GM18499 (cell line): ENCODE data around the gene JMJD6.
A peak's percentile ranks its signal among the peaks of the same experiment; 100 is the strongest.
"Not testable (repeated sequence)": the region's sequence is repeated elsewhere in the genome, so short reads cannot be mapped to it uniquely, and the experiment has no call there.

Source experiments
- ATAC-seq: cut with Tn5 transposase; IDR thresholded peaks from one replicate; pipeline ENCODE4 v1.9.1; 2021; ENCODE audit warnings: moderate number of reproducible peaks; ENCODE audit not compliant: insufficient read depth, unreplicated experiment

The JMJD6 gene

DNA sequence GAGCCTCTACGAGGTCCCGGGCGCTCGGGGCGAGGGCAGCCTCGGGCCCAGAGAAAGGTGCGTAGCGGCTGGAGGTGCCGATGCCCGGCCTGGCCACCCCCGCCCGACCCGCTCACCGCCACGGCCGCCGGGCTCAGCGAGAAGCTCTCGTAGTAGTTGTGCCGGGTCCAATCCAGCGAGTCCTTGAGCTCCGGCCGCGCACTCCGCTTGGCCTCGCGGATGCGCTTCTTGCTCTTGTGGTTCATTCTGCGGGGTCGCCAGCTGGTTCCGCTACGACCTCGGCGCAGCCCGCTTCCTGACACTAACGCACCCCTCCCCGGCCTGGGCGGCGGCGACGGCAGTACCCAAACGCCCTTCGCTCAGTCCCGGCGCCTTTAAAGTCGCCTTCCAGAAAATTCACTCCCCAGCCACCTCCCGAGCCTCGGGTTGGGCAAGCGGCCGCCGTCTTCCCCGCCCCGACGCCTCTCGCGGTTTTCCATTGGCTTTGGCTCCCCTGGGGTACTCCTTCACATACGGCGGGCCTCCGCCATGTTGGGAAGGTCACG is at the start of gene JMJD6:
JMJD6 (minus strand) TSS at position 376 of the 545 bp plus-strand sequence; CDS start at position 245, 131 bp downstream.
- peak; percentile 48 for ATAC-seq

GRCh38 chr17:76775021-76775600 is 48.7 kb upstream of the JMJD6 start:
- no peak for ATAC-seq

DNA sequence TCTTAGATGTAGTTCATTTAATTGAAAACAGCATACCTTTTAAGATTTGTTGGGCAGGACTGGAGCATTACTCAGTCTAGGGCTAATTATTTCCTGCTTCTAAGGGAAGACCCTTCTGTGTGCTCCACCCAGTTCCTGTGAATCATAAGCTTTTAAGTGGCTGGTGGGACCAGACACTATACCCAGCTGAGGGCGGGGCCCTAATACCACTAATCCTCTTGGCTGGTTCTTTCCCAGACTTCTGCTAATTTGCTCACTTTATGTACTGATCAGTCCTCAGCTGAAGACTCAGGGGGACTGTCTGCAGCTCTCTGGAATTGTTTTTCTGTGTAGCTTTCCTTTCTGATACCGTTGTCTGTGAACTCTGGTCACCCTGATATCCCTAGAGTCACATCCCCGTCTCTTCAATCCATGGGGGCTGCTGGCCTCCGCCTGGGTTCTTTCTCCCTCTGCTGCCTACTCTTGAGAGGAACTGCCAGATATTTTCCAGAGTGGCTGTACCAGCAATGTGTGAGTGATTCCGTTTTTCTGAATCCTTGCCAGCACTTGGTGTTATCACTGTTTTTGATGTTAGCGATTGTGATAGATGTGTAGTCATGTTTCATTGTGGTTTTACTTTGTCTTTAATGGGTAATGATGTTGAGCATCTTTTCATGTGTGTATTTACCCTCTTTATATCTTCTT is 46.6 kb upstream of the JMJD6 start:
- ATAC-seq, result no peak

- no peak for ATAC-seq
These were observed 32.2 kb upstream of the JMJD6 start for GRCh38 chr17:76758570-76758969.

DNA sequence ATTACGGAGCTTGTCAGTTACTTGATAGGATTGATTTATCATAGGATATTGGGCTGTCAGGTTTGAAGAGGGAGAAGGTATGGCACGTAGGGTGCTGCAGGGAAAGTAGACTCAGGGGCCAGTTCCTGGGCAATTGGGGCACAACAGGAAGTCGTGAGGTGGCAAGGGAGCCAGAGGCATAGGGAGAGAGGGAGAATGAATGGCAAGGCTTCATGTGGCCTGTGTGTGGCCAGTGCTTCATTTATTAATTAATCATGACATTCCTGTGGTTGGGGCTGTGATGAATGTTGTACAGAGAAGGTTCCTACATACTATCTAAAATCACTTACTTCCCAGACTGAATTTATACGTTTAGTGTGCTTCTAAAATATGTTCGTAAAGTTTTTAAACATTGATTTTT is 30.9 kb upstream of the JMJD6 start:
- no peak for ATAC-seq

DNA sequence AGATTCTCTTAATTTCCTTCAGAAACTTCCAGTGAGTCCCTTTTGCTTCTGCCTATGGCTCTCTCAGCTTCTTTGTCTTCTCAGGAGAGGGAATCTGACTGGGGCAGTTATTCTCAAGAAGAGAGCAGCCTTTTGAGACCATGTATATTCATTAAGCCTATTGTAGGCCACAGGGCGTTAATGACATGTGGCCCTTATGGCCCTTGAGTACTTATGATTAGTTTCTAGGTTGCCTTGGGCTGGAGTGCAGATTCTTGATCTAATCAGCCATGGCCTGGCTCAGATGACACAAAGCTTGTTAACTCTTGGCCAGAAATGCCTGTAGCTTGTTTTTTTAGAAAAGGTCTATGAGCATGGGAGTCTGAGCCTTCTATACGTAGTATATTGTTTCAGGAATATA is 28.9 kb upstream of the JMJD6 start:
- ATAC-seq, result no peak

DNA sequence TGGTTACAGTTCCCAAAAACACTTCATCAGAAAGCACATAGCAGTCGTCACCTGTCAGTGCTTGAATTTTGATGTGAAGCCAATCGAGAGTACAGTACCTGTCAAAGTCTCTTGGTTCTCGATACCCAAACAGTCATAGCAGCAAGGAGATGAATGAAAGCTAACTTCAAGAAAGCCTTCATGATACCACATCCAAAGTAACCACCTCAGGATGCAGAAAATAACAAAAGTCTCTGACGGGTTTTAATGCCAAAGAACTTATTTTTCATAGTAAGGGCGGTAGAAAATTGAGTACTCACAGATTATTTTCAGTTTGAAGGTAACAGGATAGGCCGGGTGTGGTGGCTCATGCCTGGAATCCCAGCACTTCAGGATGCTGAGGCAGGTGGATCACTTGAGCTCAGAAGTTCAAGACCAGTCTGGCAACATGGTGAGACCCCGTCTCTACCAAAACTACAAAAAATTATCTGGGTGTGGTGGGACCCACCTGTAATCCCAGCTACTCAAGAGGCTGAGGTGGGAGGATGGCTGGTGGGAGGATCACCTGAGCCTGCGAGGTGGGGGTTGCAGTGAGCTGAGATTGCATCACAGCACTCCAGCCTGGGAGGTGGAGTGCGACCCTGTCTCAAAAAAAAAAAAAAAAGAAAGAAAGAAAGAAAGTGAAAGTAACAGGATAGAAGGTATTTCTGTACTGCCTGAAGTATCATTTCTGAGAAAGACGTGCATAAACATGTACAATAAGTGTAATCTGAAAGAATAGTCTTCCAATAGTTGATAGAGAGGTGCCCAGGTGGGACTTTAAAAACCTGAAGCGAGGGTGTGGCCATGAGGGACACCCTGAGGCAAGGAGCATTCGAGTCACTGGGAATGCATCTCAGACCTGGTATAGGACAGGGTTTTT is 26.9 kb upstream of the JMJD6 start:
- no peak for ATAC-seq

DNA sequence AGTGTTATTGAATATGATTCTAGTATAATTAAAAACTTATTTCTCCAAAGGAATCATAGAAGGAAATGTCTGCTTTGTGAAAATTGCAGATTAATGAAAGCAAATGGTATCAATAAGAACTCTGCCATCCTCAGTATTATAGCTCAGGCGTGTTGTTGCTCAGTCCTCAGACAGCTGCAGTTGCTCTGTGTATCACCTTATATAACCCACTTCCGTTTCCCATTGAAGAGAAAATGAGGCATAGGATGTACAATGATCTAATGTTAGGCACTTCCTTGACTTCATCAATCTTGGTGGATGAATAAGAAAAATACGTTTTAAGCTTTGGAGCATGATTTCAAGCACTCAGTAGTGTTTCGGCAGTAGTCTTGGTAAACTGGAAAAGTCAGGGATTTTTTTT is 25.6 kb upstream of the JMJD6 start:
- ATAC-seq, result no peak

DNA sequence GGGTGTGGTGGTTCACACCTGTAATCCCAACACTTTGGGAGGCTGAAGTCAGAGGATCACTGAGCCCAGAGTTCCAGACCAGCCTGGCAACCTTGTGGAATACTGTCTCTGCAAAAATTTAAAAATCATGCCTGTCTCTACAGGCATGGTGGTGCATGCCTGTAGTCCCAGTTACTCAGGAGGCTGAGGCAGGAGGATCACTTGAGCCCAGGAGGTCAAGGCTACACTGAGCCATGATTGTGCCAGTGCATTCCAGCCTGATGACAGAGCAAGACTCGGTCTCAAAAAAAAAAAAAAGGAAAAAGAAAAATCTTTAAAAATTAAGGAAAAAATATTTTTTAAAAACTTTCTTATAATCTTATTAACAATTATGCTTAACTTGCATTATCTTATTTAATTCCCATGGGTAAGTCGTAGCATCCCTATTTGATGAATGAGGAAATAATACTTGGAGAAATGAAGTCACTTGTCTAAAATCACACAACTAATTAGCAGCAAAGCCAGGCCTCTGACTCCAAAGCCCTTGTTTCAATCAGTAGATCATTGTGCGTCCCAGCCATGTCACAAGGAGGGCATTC is 25.1 kb upstream of the JMJD6 start:
- ATAC-seq, result no peak

DNA sequence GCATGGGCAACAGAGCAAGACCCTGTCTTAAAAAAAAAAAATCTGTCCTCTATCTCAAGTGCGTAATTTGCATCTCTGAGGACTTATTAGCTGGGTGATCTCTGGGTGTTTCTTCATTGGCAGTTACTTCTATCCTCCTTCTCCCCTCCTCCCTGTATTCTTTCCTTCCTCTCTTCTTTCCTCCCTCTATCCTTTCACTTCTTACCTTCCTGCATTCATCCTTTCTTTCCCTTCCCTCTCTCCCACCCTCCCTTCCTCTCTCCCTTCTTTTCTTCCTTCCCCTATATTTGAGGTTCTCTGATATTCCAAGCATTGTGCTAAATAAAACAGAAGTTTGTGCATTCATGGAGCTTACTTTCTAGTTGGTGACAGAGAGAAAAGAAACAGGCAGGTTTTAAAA is 22.3 kb upstream of the JMJD6 start:
- no peak for ATAC-seq

DNA sequence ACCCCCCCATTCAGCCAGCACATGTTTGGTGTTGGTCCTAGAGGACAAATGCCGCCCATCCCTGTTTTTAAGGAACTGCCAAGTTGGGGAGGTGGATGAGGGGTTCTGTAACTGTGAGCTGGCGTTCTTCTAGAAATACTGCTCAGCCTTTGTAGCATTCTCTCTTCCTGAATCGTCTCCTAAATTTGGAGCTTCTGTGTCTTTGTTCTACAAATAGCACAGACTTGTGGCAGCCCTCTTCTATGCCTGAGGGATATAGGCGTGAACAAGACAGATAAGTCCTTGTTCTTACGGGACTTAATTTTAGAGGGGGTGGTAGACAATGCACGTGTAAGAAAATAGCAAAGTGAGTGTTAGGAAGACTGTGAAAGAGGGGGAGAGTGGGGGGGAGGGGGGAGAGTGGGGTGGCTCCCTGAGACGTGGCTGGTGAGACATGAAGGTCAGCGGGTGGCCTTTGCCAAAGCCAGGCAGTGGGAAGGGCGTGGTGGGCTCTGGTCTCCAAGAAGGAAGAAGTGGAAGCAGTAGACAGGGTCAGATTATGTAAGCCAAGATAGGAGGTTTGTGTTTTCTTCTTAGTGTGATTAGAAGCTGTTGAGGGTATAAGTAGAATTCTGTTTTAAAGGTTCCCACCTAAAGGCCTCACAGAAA is 21.4 kb upstream of the JMJD6 start:
- ATAC-seq, result no peak

DNA sequence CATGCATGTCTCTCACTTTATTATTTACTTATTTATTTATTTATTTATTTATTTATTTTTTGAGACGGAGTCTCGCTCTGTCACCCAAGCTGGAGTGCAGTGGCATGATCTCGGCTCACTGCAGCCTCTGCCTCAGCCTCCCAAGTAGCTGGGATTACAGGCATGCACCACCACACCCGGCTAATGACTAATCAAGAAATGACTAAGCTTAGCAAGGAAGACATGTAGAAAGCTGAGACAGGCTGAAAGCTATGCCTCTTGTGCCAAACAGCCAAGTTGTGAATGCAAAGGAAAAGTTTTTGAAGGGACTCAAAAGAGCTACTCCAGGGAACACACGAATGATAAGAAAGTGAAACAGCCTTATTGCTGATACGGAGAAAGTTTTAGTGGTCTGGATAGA is 19.4 kb upstream of the JMJD6 start:
- not testable (repeated sequence) for ATAC-seq

DNA sequence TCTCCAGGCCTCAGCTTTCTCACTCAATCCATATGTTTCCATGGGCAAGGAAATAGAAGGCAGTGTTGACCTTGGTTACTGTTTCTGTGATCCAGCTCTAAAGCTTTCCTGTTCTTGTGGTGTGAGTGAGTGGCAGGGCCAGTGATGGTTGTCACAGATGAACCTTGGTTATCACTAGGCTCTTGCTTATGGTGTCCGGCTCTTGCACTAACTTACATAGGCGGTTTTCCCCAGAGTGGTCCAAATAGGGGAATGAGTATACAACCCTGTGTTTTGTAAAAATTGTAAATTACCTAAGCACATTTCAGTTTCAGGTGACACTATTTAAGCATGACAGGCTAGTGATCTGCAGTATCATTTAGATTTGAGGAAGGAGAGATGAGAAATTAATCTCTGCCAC is 18.3 kb upstream of the JMJD6 start:
- no peak for ATAC-seq

- ATAC-seq, result no peak
These were observed 16.6 kb upstream of the JMJD6 start for GRCh38 chr17:76742958-76743357.

GRCh38 chr17:76740329-76741118 is 14.1 kb upstream of the JMJD6 start:
- no peak for ATAC-seq

GRCh38 chr17:76739568-76740115 is 13.2 kb upstream of the JMJD6 start:
- not testable (repeated sequence) for ATAC-seq

DNA sequence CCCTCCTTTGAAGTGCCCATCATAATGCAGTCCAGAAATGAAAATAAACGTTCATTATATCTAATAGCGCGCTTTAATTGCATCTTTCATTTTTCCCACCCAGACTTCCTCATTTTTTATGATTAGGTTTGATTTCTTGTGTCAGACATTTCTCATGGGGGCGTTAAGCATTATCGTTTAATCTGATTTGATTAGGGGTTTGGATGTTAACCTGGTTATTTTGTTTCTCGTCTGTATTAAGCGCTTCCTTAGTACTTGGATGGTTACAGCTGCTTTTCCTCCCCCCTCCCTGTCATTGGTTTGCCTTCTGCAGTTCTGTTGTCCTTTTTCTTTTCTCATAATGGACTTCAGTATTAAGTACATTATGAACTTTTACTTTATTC is 12.1 kb upstream of the JMJD6 start:
- no peak for ATAC-seq

GRCh38 chr17:76737676-76738467 is 11.5 kb upstream of the JMJD6 start, which contains the start of gene MFSD11:
MFSD11 (plus strand) TSS chr17:76738119; CDS start chr17:76738353, 234 bp downstream.
- peak; percentile 29 for ATAC-seq
